H1 (cell line): ENCODE data around the gene ARL11. TPM values are rescaled to one million over a fixed set of nuclear protein-coding genes. Genes with fewer than 3 reads are reported as not detected.

Experiments used
- CTCF ChIA-PET: fragments of 300-600 bp; sonication (Branson Sonifier 250); formaldehyde crosslinking; loops from one replicate; lab custom pipeline; 2021; ENCODE audit not compliant: partially characterized antibody; lab: Charles Lee
- POLR2A ChIA-PET: fragments of 300-600 bp; sonication (Branson Sonifier 250); formaldehyde crosslinking; loops from one replicate; lab custom pipeline; 2021; ENCODE audit warnings: inconsistent platforms; ENCODE audit not compliant: partially characterized antibody; lab: Charles Lee
- DNase-seq, 2 experiments: peaks; one replicate each; pipeline versions ENCODE4 v3.0.0 to v3.0.0-alpha.2; 2010 to 2022; ENCODE audit warnings: low spot score in 2 of 2, low read depth in 1 of 2, mixed read lengths in 1 of 2
- FAIRE-seq: peaks from 2 replicates; lab custom pipeline; 2011; peaks lifted over from hg19 to GRCh38; lab: Jason Lieb, UNC
- H2AFZ ChIP-seq: 2 replicates; pipeline ENCODE4 v1.8.1; 2012; ENCODE audit warnings: low read length, inconsistent platforms
- H2AK5ac ChIP-seq: 2 replicates; pipeline ENCODE4 v1.6.1; 2013; ENCODE audit warnings: low read depth, low read length
- H2BK120ac ChIP-seq: replicated peaks from 2 replicates; pipeline ENCODE3; 2013; ENCODE audit warnings: low read depth, low read length, inconsistent platforms
- H2BK12ac ChIP-seq: 2 replicates; pipeline ENCODE4 v1.6.1; 2013; ENCODE audit warnings: low read depth, low read length
- H2BK15ac ChIP-seq: 2 replicates; pipeline ENCODE4 v1.6.1; 2013; ENCODE audit warnings: low read length
- H2BK20ac ChIP-seq: 2 replicates; pipeline ENCODE4 v1.6.1; 2013; ENCODE audit warnings: low read length
- H2BK5ac ChIP-seq: 2 replicates; pipeline ENCODE4 v1.6.1; 2013; ENCODE audit warnings: low read depth, low read length
- H3K14ac ChIP-seq: 2 replicates; pipeline ENCODE4 v1.6.1; 2013; ENCODE audit warnings: inconsistent platforms; ENCODE audit not compliant: insufficient read length
- H3K18ac ChIP-seq: 2 replicates; pipeline ENCODE4 v1.6.1; 2013; ENCODE audit warnings: low read length; ENCODE audit errors: extremely low read depth
- H3K23ac ChIP-seq: 2 replicates; pipeline ENCODE4 v1.6.1; 2013; ENCODE audit warnings: inconsistent platforms; ENCODE audit not compliant: insufficient read length
- H3K23me2 ChIP-seq: 2 replicates; pipeline ENCODE4 v1.6.1; 2013; ENCODE audit warnings: low read depth, low read length
- H3K27ac ChIP-seq: 2 replicates; pipeline ENCODE4 v1.6.1; 2011; ENCODE audit warnings: low read depth, low read length, inconsistent platforms
- H3K27me3 ChIP-seq, 4 experiments: replicated peaks in 1 of 4; 1 replicate in 1 of 4; 2 replicates in 3 of 4; pipeline versions ENCODE4 v1.6.1 to v1.8.1; 2011 to 2013; ENCODE audit warnings: low read length in 3 of 4, mild to moderate bottlenecking in 3 of 4, inconsistent platforms in 2 of 4, mixed read lengths in 2 of 4, moderate library complexity in 1 of 4; ENCODE audit not compliant: control insufficient read depth in 3 of 4, insufficient read depth in 3 of 4; ENCODE audit errors: extremely low read depth in 1 of 4
- H3K36me3 ChIP-seq, 4 experiments: 2 replicates each; pipeline versions ENCODE4 v1.6.1 to v1.8.1; 2011 to 2013; ENCODE audit warnings: mild to moderate bottlenecking in 4 of 4, low read length in 3 of 4, moderate library complexity in 2 of 4, control low read depth in 1 of 4, inconsistent platforms in 1 of 4; ENCODE audit not compliant: insufficient read depth in 4 of 4, control insufficient read depth in 2 of 4
- H3K4ac ChIP-seq: replicated peaks from 2 replicates; pipeline ENCODE3; 2013; ENCODE audit warnings: low read length, low read depth, mixed read lengths, inconsistent platforms; ENCODE audit not compliant: insufficient read length
- H3K4me1 ChIP-seq, 4 experiments: replicated peaks in 1 of 4; 1 replicate in 1 of 4; 2 replicates in 3 of 4; pipeline versions ENCODE4 v1.6.1 to v1.8.1; 2011 to 2013; ENCODE audit warnings: low read length in 3 of 4, inconsistent platforms in 2 of 4, mixed read lengths in 1 of 4; ENCODE audit not compliant: insufficient read depth in 4 of 4, control insufficient read depth in 3 of 4
- H3K4me2 ChIP-seq, 2 experiments: 2 replicates each; pipeline versions ENCODE4 v1.6.1 to v1.8.1; 2011 to 2013; ENCODE audit warnings: low read depth in 2 of 2, low read length in 2 of 2, control low read depth in 1 of 2, inconsistent platforms in 1 of 2, mild to moderate bottlenecking in 1 of 2; ENCODE audit not compliant: insufficient read depth in 1 of 2
- H3K4me3 ChIP-seq, 4 experiments: fragments of 200-600, 300-600 bp in 1 of 4; sonication (generic), shearing (Covaris generic), sonication (Bioruptor Twin) in 1 of 4; 2 replicates each; pipeline versions ENCODE4 v1.5.1 to v1.8.1; 2011 to 2016; ENCODE audit warnings: low read length in 4 of 4, low read depth in 3 of 4, control low read depth in 2 of 4, inconsistent platforms in 2 of 4, mild to moderate bottlenecking in 2 of 4, mixed read lengths in 1 of 4, moderate library complexity in 1 of 4; ENCODE audit not compliant: insufficient read depth in 2 of 4; ENCODE audit errors: extremely low read depth in 1 of 4
- H3K56ac ChIP-seq: replicated peaks from 2 replicates; pipeline ENCODE3; 2013; ENCODE audit warnings: low read depth, mild to moderate bottlenecking, mixed read lengths, low read length, inconsistent platforms; ENCODE audit not compliant: insufficient read length
- H3K79me1 ChIP-seq: 2 replicates; pipeline ENCODE4 v1.6.1; 2013; ENCODE audit warnings: low read depth, low read length, control low read depth
- H3K79me2 ChIP-seq, 2 experiments: 2 replicates each; pipeline versions ENCODE4 v1.6.1 to v1.8.1; 2012 to 2013; ENCODE audit warnings: low read length in 2 of 2, mild to moderate bottlenecking in 2 of 2, inconsistent platforms in 1 of 2; ENCODE audit not compliant: insufficient read depth in 2 of 2, control insufficient read depth in 1 of 2
- H3K9ac ChIP-seq, 4 experiments: replicated peaks in 1 of 4; 1 replicate in 1 of 4; 2 replicates in 3 of 4; pipeline versions ENCODE4 v1.6.1 to v1.8.1; 2011 to 2013; ENCODE audit warnings: low read depth in 3 of 4, low read length in 3 of 4, control low read depth in 2 of 4, mild to moderate bottlenecking in 2 of 4, moderate library complexity in 2 of 4, inconsistent platforms in 1 of 4; ENCODE audit errors: extremely low read depth in 1 of 4
- H3K9me3 ChIP-seq, 2 experiments: 2 replicates each; pipeline versions ENCODE4 v1.6.1 to v1.8.1; 2012 to 2013; ENCODE audit warnings: mild to moderate bottlenecking in 2 of 2, moderate library complexity in 2 of 2, control low read depth in 1 of 2, inconsistent platforms in 1 of 2, low read depth in 1 of 2, low read length in 1 of 2, mixed read lengths in 1 of 2; ENCODE audit not compliant: insufficient read depth in 2 of 2
- H4K20me1 ChIP-seq, 2 experiments: replicated peaks in 1 of 2; 2 replicates each; pipeline versions ENCODE3 to v1.8.1; 2011 to 2013; ENCODE audit warnings: inconsistent platforms in 2 of 2, low read length in 2 of 2, mild to moderate bottlenecking in 1 of 2; ENCODE audit not compliant: insufficient read depth in 2 of 2, control insufficient read depth in 1 of 2
- H4K5ac ChIP-seq: 2 replicates; pipeline ENCODE4 v1.6.1; 2013; ENCODE audit warnings: low read length, low read depth, mixed read lengths, inconsistent platforms; ENCODE audit not compliant: insufficient read length
- H4K8ac ChIP-seq: 2 replicates; pipeline ENCODE4 v1.8.0; 2013; ENCODE audit warnings: mild to moderate bottlenecking, moderate library complexity, low read length, inconsistent platforms; ENCODE audit not compliant: insufficient read depth; ENCODE audit errors: extremely low read depth
- H4K91ac ChIP-seq: replicated peaks from 2 replicates; pipeline ENCODE3; 2013; ENCODE audit warnings: low read length, mixed read lengths, inconsistent platforms; ENCODE audit not compliant: insufficient read length
- BRCA1 ChIP-seq: IDR thresholded peaks from 2 replicates; pipeline ENCODE4 v1.6.1; 2012; ENCODE audit warnings: low read depth, low read length, improper control_type of control experiment
- HDAC6 ChIP-seq: IDR thresholded peaks from one replicate; pipeline ENCODE4 v1.7.1; 2012; ENCODE audit warnings: low read depth, mild to moderate bottlenecking, inconsistent platforms, low read length, moderate library complexity
- KDM4A ChIP-seq: IDR thresholded peaks from one replicate; pipeline ENCODE4 v1.7.1; 2012; ENCODE audit warnings: low read depth, mild to moderate bottlenecking, moderate library complexity, low read length, inconsistent platforms; ENCODE audit not compliant: severe bottlenecking
- POU5F1 ChIP-seq: IDR thresholded peaks from 2 replicates; pipeline ENCODE4 v1.6.1; 2011; ENCODE audit warnings: low read depth, mild to moderate bottlenecking, low read length, moderate library complexity
- SIN3A ChIP-seq, 2 experiments: IDR thresholded peaks in 1 of 2; conservative IDR thresholded peaks in 1 of 2; 2 replicates each; pipeline ENCODE4 v1.6.1; 2011 to 2012; ENCODE audit warnings: low read length in 2 of 2, improper control_type of control experiment in 1 of 2, low read depth in 1 of 2, mild to moderate bottlenecking in 1 of 2
- SP4 ChIP-seq: IDR thresholded peaks from 2 replicates; pipeline ENCODE4 v1.6.1; 2012; ENCODE audit warnings: low read length, inconsistent platforms
- SRF ChIP-seq: IDR thresholded peaks from 2 replicates; pipeline ENCODE4 v1.6.1; 2011; ENCODE audit warnings: mild to moderate bottlenecking, low read depth, low read length, moderate library complexity
- WGBS, 2 experiments: shearing (Covaris generic) in 1 of 2; methylation state at CpG; one replicate each; pipeline versions ENCODE4 v1.1.6 to v1.1.7; 2013 to 2015; ENCODE audit warnings: low lambda C conversion rate in 2 of 2, mixed read lengths in 2 of 2, inconsistent platforms in 1 of 2, low coverage in 1 of 2, missing lambda C conversion rate in 1 of 2; ENCODE audit not compliant: insufficient replicate concordance in 2 of 2, insufficient coverage in 1 of 2, insufficient read length in 1 of 2; ENCODE audit errors: extremely low coverage in 1 of 2, missing lambda C conversion rate in 1 of 2; 5-methylcytosine and 5-hydroxymethylcytosine counted together
- polyA plus RNA-seq, 7 experiments: library from polyadenylated mRNA; depleted of rRNA in 3 of 7; stranded (reverse) in 5 of 7; unstranded in 2 of 7; fragments of >200 nt in 5 of 7; fragments of 200-250 nt in 2 of 7; gene quantifications; 1 replicate in 5 of 7; 2 replicates in 1 of 7; 4 replicates in 1 of 7; pipeline versions ENCODE4 v1.2.1 to v1.2.3, GENCODE V29; 2011 to 2013; ENCODE audit warnings: missing spikeins in 2 of 7, mixed read lengths in 2 of 7
- total RNA-seq: library from RNA; stranded (reverse); fragmentation: NEBNext Ultra II Directional; extraction: Animal tissue kit (Norgen Biotek cat#: 25700); gene quantifications from 2 replicates; pipeline ENCODE4 v1.2.1, GENCODE V29; 2021
- TF ChIP-seq, protein P1 (sequence below): IDR thresholded peaks from 2 replicates; pipeline ENCODE4 v1.6.1; 2012; ENCODE audit warnings: inconsistent platforms

The ARL11 gene
- total and polyA plus RNA-seq, 2 of the 8 experiments (the other 6 are each of a cell fraction or from before 2014, with no cell fraction given): 0.45 to 0.52 TPM

DNA sequence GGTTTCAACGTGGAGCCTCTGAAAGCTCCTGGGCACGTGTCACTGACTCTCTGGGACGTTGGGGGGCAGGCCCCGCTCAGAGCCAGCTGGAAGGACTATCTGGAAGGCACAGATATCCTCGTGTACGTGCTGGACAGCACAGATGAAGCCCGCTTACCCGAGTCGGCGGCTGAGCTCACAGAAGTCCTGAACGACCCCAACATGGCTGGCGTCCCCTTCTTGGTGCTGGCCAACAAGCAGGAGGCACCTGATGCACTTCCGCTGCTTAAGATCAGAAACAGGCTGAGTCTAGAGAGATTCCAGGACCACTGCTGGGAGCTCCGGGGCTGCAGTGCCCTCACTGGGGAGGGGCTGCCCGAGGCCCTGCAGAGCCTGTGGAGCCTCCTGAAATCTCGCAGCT, 2.3 kb downstream of the ARL11 start:
- ChIA-PET POLR2A (no interaction called here), CTCF (interaction anchor here (1.2 to 1.9 kb wide), 4 partner anchors 18 to 45 kb away, joined by 4 to 6 read pairs (median 4); partner anchors contain the start of gene RCBTB1)
- Histone ChIP-seq H3K23ac (no peak overlapping the region), H4K8ac (no peak overlapping the region), H3K23me2 (no peaks in the 10 kb centered on the region; the same call in 1 of the 2 replicates), H3K9me3 (no peaks in the 10 kb centered on the region), H3K4me2 (no peak overlapping the region), H3K4ac (no peak overlapping the region), H3K14ac (no peak overlapping the region), H3K9ac (no peak overlapping the region), H4K20me1 (no peaks in the 10 kb centered on the region), H4K5ac (no peak overlapping the region), H3K18ac (no peak overlapping the region), H3K4me3 (no peak overlapping the region), H2BK12ac (no peak overlapping the region), H3K79me2 (no peaks in the 10 kb centered on the region), H2AK5ac (no peak overlapping the region), H3K36me3 (no peaks in the 10 kb centered on the region), H3K27me3 (no peaks in the 10 kb centered on the region), H2BK15ac (no peak overlapping the region), H2BK20ac (no peak overlapping the region), H3K79me1 (no peaks in the 10 kb centered on the region), H4K91ac (no peak overlapping the region), H3K56ac (no peak overlapping the region), H3K4me1 (peaks cover 4 to 5% (median 4%) of the 10 kb centered on the region in 4 experiments; a peak in 4 of 7 replicates), H2AFZ (no peak overlapping the region), H2BK5ac (no peak overlapping the region), H2BK120ac (no peak overlapping the region), H3K27ac (no peak overlapping the region; the same call in 1 of the 2 replicates)
- DNase-seq (no peak), FAIRE-seq (no peak)
- 90% methylated on average over 16 of the region's 16 CpGs; no CpG with 5 or more reads in 1 of the 2 experiments for WGBS, 2 experiments
- TF ChIP-seq SRF (no peak), HDAC6 (no peak), SIN3A (conservative IDR thresholded peaks at IDR 0.05 in 1 of 2, IDR thresholded peaks at IDR 0.05 in 1 of 2; ENCODE audit: low read depth in 1 of 2, low read length in 2 of 2) (no peak), KDM4A (no peak), SP4 (no peak), BRCA1 (no peak), POU5F1 (no peak)
- TF ChIP-seq, protein P1, sequence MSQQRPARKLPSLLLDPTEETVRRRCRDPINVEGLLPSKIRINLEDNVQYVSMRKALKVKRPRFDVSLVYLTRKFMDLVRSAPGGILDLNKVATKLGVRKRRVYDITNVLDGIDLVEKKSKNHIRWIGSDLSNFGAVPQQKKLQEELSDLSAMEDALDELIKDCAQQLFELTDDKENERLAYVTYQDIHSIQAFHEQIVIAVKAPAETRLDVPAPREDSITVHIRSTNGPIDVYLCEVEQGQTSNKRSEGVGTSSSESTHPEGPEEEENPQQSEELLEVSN: no peak
